ENCODE data around the gene SLC24A4.
"Not testable (repeated sequence)": the region's sequence is repeated elsewhere in the genome, so short reads cannot be mapped to it uniquely, and the experiment has no call there.

SLC24A4 gene

GRCh38 chr14:92525322-92526095 lies 202.5 kb downstream of the SLC24A4 start:
- peaks cover 11% of the 10 kb centered on the region for H3K36me3 Mint-ChIP-seq (ENCODE audit: insufficient read depth)
- peaks cover 62% of the 10 kb centered on the region for H3K4me1 Mint-ChIP-seq
- no peak overlapping the region for H3K4me3 Mint-ChIP-seq

GRCh38 chr14:92527721-92528120 lies 204.8 kb downstream of the SLC24A4 start:
- Mint-ChIP-seq H3K27ac (ENCODE audit: low read depth) (peak overlapping the region; percentile 98), H3K9me3 (no peaks in the 10 kb centered on the region), H3K4me3 (peak overlapping the region; percentile 65), H3K36me3 (ENCODE audit: insufficient read depth) (peaks cover 15% of the 10 kb centered on the region), H3K27me3 (no peaks in the 10 kb centered on the region), H3K4me1 (peaks cover 64% of the 10 kb centered on the region)
- DNase-seq (ENCODE audit: low spot score in 2 of 2): no peak
- no peak for ATAC-seq (replicated peaks; ENCODE audit: extremely low read depth, poor library complexity, severe bottlenecking)

More at GRCh38 chr14:92525322-92526095, 202.5 kb downstream of the SLC24A4 start:
- peak overlapping the region; percentile 72 for H3K27ac Mint-ChIP-seq (ENCODE audit: low read depth)
- DNase-seq (ENCODE audit: low spot score in 2 of 2) (no peak), ATAC-seq (replicated peaks; ENCODE audit: extremely low read depth, poor library complexity, severe bottlenecking) (no peak)
- no peaks in the 10 kb centered on the region for H3K9me3 Mint-ChIP-seq
- H3K27me3 Mint-ChIP-seq: no peaks in the 10 kb centered on the region

GRCh38 chr14:92528486-92529100 lies 205.6 kb downstream of the SLC24A4 start:
- no peaks in the 10 kb centered on the region for H3K27me3 Mint-ChIP-seq
- ATAC-seq (replicated peaks; ENCODE audit: extremely low read depth, poor library complexity, severe bottlenecking): no peak
- H3K27ac Mint-ChIP-seq (ENCODE audit: low read depth): peak overlapping the region; percentile 98
- no peak for DNase-seq (ENCODE audit: low spot score in 2 of 2)
- H3K9me3 Mint-ChIP-seq: no peaks in the 10 kb centered on the region
- H3K36me3 Mint-ChIP-seq (ENCODE audit: insufficient read depth): peaks cover 16% of the 10 kb centered on the region
- peak overlapping the region; percentile 65 for H3K4me3 Mint-ChIP-seq
- peaks cover 67% of the 10 kb centered on the region for H3K4me1 Mint-ChIP-seq

- peaks cover 73% of the 10 kb centered on the region for H3K4me1 Mint-ChIP-seq
- H3K27ac Mint-ChIP-seq (ENCODE audit: low read depth): peak overlapping the region; percentile 98
- ATAC-seq (replicated peaks; ENCODE audit: extremely low read depth, poor library complexity, severe bottlenecking): no peak
Observed at GRCh38 chr14:92529903-92530302, 206.9 kb downstream of the SLC24A4 start.

GRCh38 chr14:92531106-92531873 lies 208.3 kb downstream of the SLC24A4 start:
- peak; percentile 96 for ATAC-seq (replicated peaks; ENCODE audit: extremely low read depth, poor library complexity, severe bottlenecking)
- Mint-ChIP-seq H3K4me3 (peak overlapping the region; percentile 78), H3K36me3 (ENCODE audit: insufficient read depth) (peaks cover 13% of the 10 kb centered on the region)

More at GRCh38 chr14:92529903-92530302, 206.9 kb downstream of the SLC24A4 start:
- Mint-ChIP-seq H3K4me3 (peak overlapping the region; percentile 36), H3K36me3 (ENCODE audit: insufficient read depth) (peaks cover 15% of the 10 kb centered on the region), H3K27me3 (no peaks in the 10 kb centered on the region), H3K9me3 (no peaks in the 10 kb centered on the region)
- DNase-seq (ENCODE audit: low spot score in 2 of 2): no peak

GRCh38 chr14:92532490-92533163 lies 209.7 kb downstream of the SLC24A4 start:
- Mint-ChIP-seq H3K4me3 (peak overlapping the region; percentile 78), H3K9me3 (no peaks in the 10 kb centered on the region), H3K36me3 (ENCODE audit: insufficient read depth) (peaks cover 11% of the 10 kb centered on the region), H3K27me3 (no peaks in the 10 kb centered on the region), H3K27ac (ENCODE audit: low read depth) (peak overlapping the region; percentile 98), H3K4me1 (peaks cover 72% of the 10 kb centered on the region)
- ATAC-seq (replicated peaks; ENCODE audit: extremely low read depth, poor library complexity, severe bottlenecking) (no peak), DNase-seq (ENCODE audit: low spot score in 2 of 2) (no peak)

More at GRCh38 chr14:92531106-92531873, 208.3 kb downstream of the SLC24A4 start:
- no peaks in the 10 kb centered on the region for H3K27me3 Mint-ChIP-seq
- DNase-seq (ENCODE audit: low spot score in 2 of 2): peak; percentile 62 to 88
- H3K9me3 Mint-ChIP-seq: no peaks in the 10 kb centered on the region
- peaks cover 79% of the 10 kb centered on the region for H3K4me1 Mint-ChIP-seq
- H3K27ac Mint-ChIP-seq (ENCODE audit: low read depth): peak overlapping the region; percentile 98

GRCh38 chr14:92534932-92535643 lies 212.1 kb downstream of the SLC24A4 start:
- Mint-ChIP-seq H3K9me3 (no peaks in the 10 kb centered on the region), H3K27ac (ENCODE audit: low read depth) (peak overlapping the region; percentile 98), H3K36me3 (ENCODE audit: insufficient read depth) (peaks cover 9% of the 10 kb centered on the region), H3K27me3 (no peaks in the 10 kb centered on the region), H3K4me3 (peak overlapping the region; percentile 76), H3K4me1 (peaks cover 64% of the 10 kb centered on the region)
- no peak for ATAC-seq (replicated peaks; ENCODE audit: extremely low read depth, poor library complexity, severe bottlenecking)
- DNase-seq (ENCODE audit: low spot score in 2 of 2): no peak

GRCh38 chr14:92536231-92536630 lies 213.3 kb downstream of the SLC24A4 start:
- not testable (repeated sequence) for H3K27me3 Mint-ChIP-seq
- peak overlapping the region; percentile 76 for H3K4me3 Mint-ChIP-seq

GRCh38 chr14:92538412-92538985 lies 215.5 kb downstream of the SLC24A4 start:
- Mint-ChIP-seq H3K4me1 (peaks cover 59% of the 10 kb centered on the region), H3K9me3 (no peaks in the 10 kb centered on the region), H3K27me3 (no peaks in the 10 kb centered on the region), H3K36me3 (ENCODE audit: insufficient read depth) (peaks cover 1% of the 10 kb centered on the region), H3K4me3 (no peak overlapping the region), H3K27ac (ENCODE audit: low read depth) (no peak overlapping the region)
- DNase-seq (ENCODE audit: low spot score in 2 of 2) (no peak), ATAC-seq (replicated peaks; ENCODE audit: extremely low read depth, poor library complexity, severe bottlenecking) (no peak)

More at GRCh38 chr14:92536231-92536630, 213.3 kb downstream of the SLC24A4 start:
- not testable (repeated sequence) for DNase-seq (ENCODE audit: low spot score in 2 of 2); ATAC-seq (replicated peaks; ENCODE audit: extremely low read depth, poor library complexity, severe bottlenecking); H3K36me3 Mint-ChIP-seq (ENCODE audit: insufficient read depth); H3K9me3 Mint-ChIP-seq
- H3K27ac Mint-ChIP-seq (ENCODE audit: low read depth): peak overlapping the region; percentile 98
- H3K4me1 Mint-ChIP-seq: peaks cover 65% of the 10 kb centered on the region

GRCh38 chr14:92539419-92539818 lies 216.5 kb downstream of the SLC24A4 start:
- no peaks in the 10 kb centered on the region for H3K27me3 Mint-ChIP-seq
- ATAC-seq (replicated peaks; ENCODE audit: extremely low read depth, poor library complexity, severe bottlenecking): no peak
- DNase-seq (ENCODE audit: low spot score in 2 of 2): no peak
- no peaks in the 10 kb centered on the region for H3K9me3 Mint-ChIP-seq
- H3K27ac Mint-ChIP-seq (ENCODE audit: low read depth): peak overlapping the region; percentile 71
- peaks cover 66% of the 10 kb centered on the region for H3K4me1 Mint-ChIP-seq
- peak overlapping the region; percentile 16 for H3K4me3 Mint-ChIP-seq
- H3K36me3 Mint-ChIP-seq (ENCODE audit: insufficient read depth): peaks cover 1% of the 10 kb centered on the region

- peak overlapping the region; percentile 16 for H3K4me3 Mint-ChIP-seq
- H3K27ac Mint-ChIP-seq (ENCODE audit: low read depth): peak overlapping the region; percentile 71
- no peaks in the 10 kb centered on the region for H3K27me3 Mint-ChIP-seq
- ATAC-seq (replicated peaks; ENCODE audit: extremely low read depth, poor library complexity, severe bottlenecking) (no peak), DNase-seq (ENCODE audit: low spot score in 2 of 2) (no peak)
- H3K9me3 Mint-ChIP-seq: no peaks in the 10 kb centered on the region
- H3K4me1 Mint-ChIP-seq: peaks cover 66% of the 10 kb centered on the region
- H3K36me3 Mint-ChIP-seq (ENCODE audit: insufficient read depth): peaks cover 1% of the 10 kb centered on the region
Observed at GRCh38 chr14:92539875-92540274, 216.9 kb downstream of the SLC24A4 start.
